K562 (cell line): Measurements from ENCODE around the gene PLEKHH3. TPM values are rescaled to one million over a fixed set of nuclear protein-coding genes. Genes with fewer than 3 reads are reported as not detected.

Experiments used
- ATAC-seq: fragments of 200-7000 bp; cut with Tn5 transposase; 3 replicates; pipeline ENCODE4 v1.9.1; 2020; ENCODE audit warnings: moderate library complexity
- BruUV-seq: library from RNA; stranded (reverse); fragments of 400-500 nt; replicated peaks from 2 replicates; lab custom pipeline; 2021; lab: Mats Ljungman, UMichigan
- CTCF ChIA-PET: fragments of 300-600 bp; formaldehyde crosslinking; extraction: SDS; loops from one replicate; lab custom pipeline; 2021; ENCODE audit warnings: low intra/inter-chr PET ratio; lab: Yijun Ruan, JAX
- POLR2A ChIA-PET: fragments of 300-600, 350-650 bp; sonication (Branson Sonifier 250); formaldehyde crosslinking; extraction: SDS; loops from one replicate; lab custom pipeline; 2021; ENCODE audit warnings: antibody characterized with exemption, inconsistent platforms; lab: Yijun Ruan, JAX
- DNase-seq, 4 experiments: peaks; one replicate each; pipeline versions ENCODE4 v3.0.0 to v3.0.0-alpha.2; 2011 to 2018; ENCODE audit warnings: low spot score in 3 of 4, mixed read lengths in 3 of 4; ENCODE audit errors: extremely low read depth in 1 of 4
- FAIRE-seq: peaks from 2 replicates; lab custom pipeline; 2011; peaks lifted over from hg19 to GRCh38; lab: Jason Lieb, UNC
- H2AFZ ChIP-seq: 2 replicates; pipeline ENCODE4 v1.6.0; 2011; ENCODE audit warnings: low read depth, low read length, control low read depth, inconsistent platforms
- H3K27ac ChIP-seq: fragments of 200-600 bp; 3 replicates; pipeline ENCODE4 v1.8.0; 2011; ENCODE audit warnings: low read depth, mild to moderate bottlenecking, control low read depth, inconsistent platforms, low read length, moderate library complexity, mixed read lengths; ENCODE audit errors: extremely low read depth
- H3K27me3 ChIP-seq, 2 experiments: fragments of 300-600 bp in 1 of 2; 2 replicates in 1 of 2; 3 replicates in 1 of 2; pipeline versions ENCODE4 v1.6.0 to v1.8.0; 2011; ENCODE audit warnings: inconsistent platforms in 2 of 2, low read length in 2 of 2, mild to moderate bottlenecking in 1 of 2, mixed read lengths in 1 of 2, moderate library complexity in 1 of 2; ENCODE audit not compliant: control insufficient read depth in 2 of 2, insufficient read depth in 2 of 2
- H3K36me3 ChIP-seq: fragments of 300-600 bp; 3 replicates; pipeline ENCODE4 v1.8.0; 2011; ENCODE audit warnings: mild to moderate bottlenecking, low read length, inconsistent platforms; ENCODE audit not compliant: control insufficient read depth, insufficient read depth
- H3K4me1 ChIP-seq, 2 experiments: fragments of 200-600 bp in 1 of 2; replicated peaks in 1 of 2; 2 replicates in 1 of 2; 3 replicates in 1 of 2; pipeline versions ENCODE4 v1.5.1 to v1.8.0; 2011; ENCODE audit warnings: inconsistent platforms in 2 of 2, low read length in 2 of 2, mild to moderate bottlenecking in 1 of 2, mixed read lengths in 1 of 2, moderate library complexity in 1 of 2; ENCODE audit not compliant: control insufficient read depth in 2 of 2, insufficient read depth in 2 of 2
- H3K4me2 ChIP-seq: 2 replicates; pipeline ENCODE4 v1.6.1; 2011; ENCODE audit warnings: low read length, control low read depth, inconsistent platforms, mixed read lengths; ENCODE audit not compliant: insufficient read depth
- H3K4me3 ChIP-seq: fragments of 200-600 bp; sonication (generic), shearing (Covaris generic); 2 replicates; pipeline ENCODE4 v1.5.1; 2016; ENCODE audit warnings: control low read depth, inconsistent platforms
- H3K79me2 ChIP-seq: fragments of 200-600 bp; 3 replicates; pipeline ENCODE4 v1.8.0; 2011; ENCODE audit warnings: low read length, inconsistent platforms; ENCODE audit not compliant: control insufficient read depth, insufficient read depth
- H3K9ac ChIP-seq, 2 experiments: 2 replicates each; pipeline versions ENCODE4 v1.6.0 to v1.6.1; 2011; ENCODE audit warnings: low read depth in 2 of 2, low read length in 2 of 2, control low read depth in 1 of 2, inconsistent platforms in 1 of 2, mild to moderate bottlenecking in 1 of 2, mixed read lengths in 1 of 2; ENCODE audit not compliant: insufficient read depth in 1 of 2
- H3K9me1 ChIP-seq: one replicate; pipeline ENCODE4 v1.6.0; 2011; ENCODE audit warnings: inconsistent platforms, mild to moderate bottlenecking, low read length, moderate library complexity; ENCODE audit not compliant: control insufficient read depth, insufficient read depth
- H3K9me3 ChIP-seq: replicated peaks from 2 replicates; pipeline ENCODE4 v1.5.1; 2011; ENCODE audit warnings: low read depth, low read length, inconsistent platforms; ENCODE audit not compliant: control insufficient read depth, insufficient read depth
- H4K20me1 ChIP-seq: replicated peaks from 2 replicates; pipeline ENCODE4 v1.6.1; 2011; ENCODE audit warnings: low read length, inconsistent platforms, mixed read lengths; ENCODE audit not compliant: control insufficient read depth, insufficient read depth
- BHLHE40 ChIP-seq: IDR thresholded peaks from 2 replicates; pipeline ENCODE4 v1.6.1; 2011; ENCODE audit warnings: low read length, improper control_type of control experiment
- FOXK1 ChIP-seq: sonication (generic); formaldehyde crosslinking; IDR thresholded peaks from 2 replicates; pipeline ENCODE4 v1.8.0; 2022; ENCODE audit warnings: missing genetic modification reagents, mild to moderate bottlenecking, borderline replicate concordance
- GTF2B ChIP-seq: IDR thresholded peaks from 2 replicates; pipeline ENCODE4 v1.6.1; 2011; ENCODE audit not compliant: insufficient read length; ENCODE audit errors: extremely low read depth
- HBP1 ChIP-seq: fragments of 450-650 bp; formaldehyde crosslinking; IDR thresholded peaks from 2 replicates; pipeline ENCODE4 v1.4.0; 2022; ENCODE audit warnings: missing genetic modification characterization
- MTA2 ChIP-seq: fragments of 450-650 bp; IDR thresholded peaks from 2 replicates; pipeline ENCODE4 v1.6.1; 2016; ENCODE audit warnings: low read depth
- NFIX ChIP-seq: fragments of 250-450 bp; sonication (Bioruptor Pico); IDR thresholded peaks from 2 replicates; pipeline ENCODE4 v1.4.0; 2020; ENCODE audit warnings: low read depth, mild to moderate bottlenecking, moderate library complexity
- RBBP5 ChIP-seq: fragments of 200-600 bp; sonication (generic); IDR thresholded peaks from 2 replicates; pipeline ENCODE4 v1.6.1; 2012; ENCODE audit warnings: borderline replicate concordance, mild to moderate bottlenecking, low read length, control low read depth, inconsistent platforms; ENCODE audit not compliant: insufficient read depth, poor library complexity, severe bottlenecking
- SREBF1 ChIP-seq: fragments of 150-350 bp; IDR thresholded peaks from 2 replicates; pipeline ENCODE4 v1.6.1; 2014; ENCODE audit warnings: antibody characterized with exemption, low read depth, low read length, borderline replicate concordance
- STAT5B ChIP-seq: fragments of 250-450 bp; sonication (Bioruptor Pico); IDR thresholded peaks from 2 replicates; pipeline ENCODE4 v1.8.0; 2021; ENCODE audit warnings: mild to moderate bottlenecking, inconsistent platforms
- TAL1 ChIP-seq: fragments of 450-650 bp; IDR thresholded peaks from 2 replicates; pipeline ENCODE4 v1.6.1; 2016; ENCODE audit warnings: mild to moderate bottlenecking
- TEAD4 ChIP-seq, 2 experiments: sonication (generic) in 1 of 2; formaldehyde crosslinking in 1 of 2; IDR thresholded peaks; 2 replicates each; pipeline versions ENCODE4 v1.6.1 to v1.8.0; 2012 to 2022; ENCODE audit warnings: borderline replicate concordance in 1 of 2, inconsistent platforms in 1 of 2, low read length in 1 of 2, mild to moderate bottlenecking in 1 of 2, missing genetic modification reagents in 1 of 2
- YY1 ChIP-seq, 3 experiments: IDR thresholded peaks; 2 replicates each; pipeline ENCODE4 v1.6.1; 2011; ENCODE audit warnings: low read length in 2 of 3, mild to moderate bottlenecking in 2 of 3, moderate library complexity in 2 of 3, borderline replicate concordance in 1 of 3, control low read depth in 1 of 3, low read depth in 1 of 3; ENCODE audit not compliant: insufficient read depth in 3 of 3, insufficient replicate concordance in 2 of 3, control insufficient read depth in 1 of 3, insufficient read length in 1 of 3; ENCODE audit errors: extremely low read depth in 1 of 3
- ZNF445 ChIP-seq: fragments of 250-450 bp; sonication (Bioruptor Pico); IDR thresholded peaks from 2 replicates; pipeline ENCODE4 v1.4.0; 2020; ENCODE audit warnings: low read depth, mild to moderate bottlenecking, moderate library complexity
- WGBS: fragments of 100-300 bp; shearing (Covaris generic); methylation state at CpG from one replicate; pipeline ENCODE4 v1.1.6; 2016; ENCODE audit warnings: low coverage, mixed read lengths; ENCODE audit not compliant: insufficient coverage; ENCODE audit errors: missing lambda C conversion rate; 5-methylcytosine and 5-hydroxymethylcytosine counted together
- in situ Hi-C: fragments of 300-500 bp; cut with MboI; formaldehyde crosslinking; loops from 4 replicates; pipeline ENCODE4 v1.15.0; 2018; ENCODE audit warnings: inconsistent platforms, mixed read lengths
- intact Hi-C: fragments of 100-400 bp; cut with micrococcal nuclease; formaldehyde crosslinking; loops from 2 replicates; pipeline ENCODE4 v1.14.2; 2022
- polyA plus RNA-seq, 8 experiments: library from polyadenylated mRNA; depleted of rRNA in 4 of 8; stranded (reverse) in 5 of 8; unstranded in 3 of 8; fragments of >200 nt; fragmentation: Nextera tagmentation in 2 of 8; fragmentation: Illumina TruSeq in 1 of 8; extraction: Ambion mirVana in 2 of 8; extraction: Trizol in 1 of 8; gene quantifications; 2 replicates each; pipeline versions ENCODE4 v1.2.1 to v1.2.3, GENCODE V29; 2011 to 2014; ENCODE audit warnings: inconsistent platforms in 1 of 8, missing spikeins in 1 of 8
- total RNA-seq, 7 experiments: library from RNA; depleted of rRNA in 6 of 7; stranded (reverse); fragments of >200 nt in 6 of 7; fragmentation: Illumina TruSeq in 2 of 7; extraction: Trizol in 2 of 7; gene quantifications; 2 replicates each; pipeline versions ENCODE4 v1.2.1 to v1.2.3, GENCODE V29; 2011 to 2021; ENCODE audit warnings: low replicate concordance in 1 of 7

PLEKHH3 gene
- total and polyA plus RNA-seq, 9 of the 15 experiments (the other 6 are each of a cell fraction or from before 2014, with no cell fraction given): 0.58 to 34.5 (median 5.0) TPM

- intact Hi-C loops: loop anchor here (2.0 kb wide), 1 partner anchor 61 kb away; no protein-coding TSS in a partner anchor
- 43% methylated on average over 4 of the region's 4 CpGs for WGBS
- TF ChIP-seq TEAD4 (IDR thresholded peaks at IDR 0.05; ENCODE audit: low read length): peak; percentile 45; the same call in 1 of the 2 replicates
- no peak for TF ChIP-seq TEAD4 (CRISPR knock-in tag; IDR thresholded peaks at IDR 0.05; ENCODE audit: borderline replicate concordance)
- TF ChIP-seq HBP1 (CRISPR knock-in tag): no peak
- no peak for TF ChIP-seq GTF2B
- no peak for TF ChIP-seq BHLHE40
- TF ChIP-seq ZNF445 (CRISPR knock-in tag): no peak
- no peak for TF ChIP-seq STAT5B (CRISPR knock-in tag)
- TF ChIP-seq MTA2: no peak; the same call in 1 of the 2 replicates
- no peak for TF ChIP-seq RBBP5
- no peak for TF ChIP-seq SREBF1
- no peak for TF ChIP-seq YY1 (IDR thresholded peaks at IDR 0.05; ENCODE audit: borderline replicate concordance in 1 of 3, control insufficient read depth in 1 of 3, extremely low read depth in 1 of 3, insufficient read depth in 3 of 3, insufficient read length in 1 of 3, insufficient replicate concordance in 2 of 3, low read depth in 1 of 3, low read length in 2 of 3)
- no peak for TF ChIP-seq NFIX
- no peak for TF ChIP-seq FOXK1
- TF ChIP-seq TAL1: peak; percentile 61; the same call in 1 of the 2 replicates
Observed at GRCh38 chr17:42617956-42618431, 58.8 kb downstream of the PLEKHH3 start.

More at GRCh38 chr17:42617956-42618431, 58.8 kb downstream of the PLEKHH3 start:
- no peaks in the 10 kb centered on the region for H3K9me1 ChIP-seq
- peak; percentile 62 for ATAC-seq
- FAIRE-seq: peak; percentile 83
- no peaks in the 10 kb centered on the region for H4K20me1 ChIP-seq
- in situ Hi-C loops: no loop called here
- H3K27ac ChIP-seq: no peak overlapping the region; the same call in 2 of the 3 replicates
- ChIA-PET POLR2A (interaction anchor here (0.6 to 3.5 kb wide), 8 partner anchors 9 to 206 kb away, joined by 3 to 31 read pairs (median 3); partner anchors contain the start of genes PLEKHH3, RETREG3 and TUBG1), CTCF (interaction anchor here (0.6 kb wide), 1 partner anchor 156 kb away, joined by 3 read pairs; no protein-coding TSS in a partner anchor)
- no peaks in the 10 kb centered on the region for H3K79me2 ChIP-seq
- peak; percentile 38 to 72 (median 59) for DNase-seq
- BruUV-seq: no TSS peak
- H3K4me1 ChIP-seq: peaks cover 17 to 26% of the 10 kb centered on the region in 2 experiments; a peak in 4 of 5 replicates
- no peaks in the 10 kb centered on the region for H3K27me3 ChIP-seq
- no peak overlapping the region for H3K4me3 ChIP-seq
- H2AFZ ChIP-seq: no peak overlapping the region
- H3K36me3 ChIP-seq: peaks cover 30% of the 10 kb centered on the region; the same call in 2 of the 3 replicates
- H3K9me3 ChIP-seq: no peaks in the 10 kb centered on the region
- H3K4me2 ChIP-seq: peak overlapping the region; percentile 35
- H3K9ac ChIP-seq: peak overlapping the region in 1 of 2 experiments; percentile 30; a peak in 1 of 4 replicates
